Ureter (tissue), 1 donor: ENCODE measurements around the gene USP25. TPM values are rescaled to one million over a fixed set of nuclear protein-coding genes. Genes with fewer than 3 reads are reported as not detected.

ENCODE experiments used
- DNase-seq: peaks from one replicate; pipeline ENCODE4 v3.0.0-alpha.2; 2020; ENCODE audit warnings: low spot score
- total RNA-seq: library from RNA; stranded (reverse); gene quantifications from one replicate; pipeline ENCODE4 v1.2.4, GENCODE V29; 2023
- donor health status: DM: yes; HTN: yes; CAD: no.

USP25 gene
- total RNA-seq, 1 donor from 2014 or later, result 59.3 TPM

GRCh38 chr21:15761507-15762100, 31.8 kb downstream of the USP25 start:
- DNase-seq, result no peak

GRCh38 chr21:15763359-15763758, 33.6 kb downstream of the USP25 start:
- no peak for DNase-seq

- no peak for DNase-seq
Observed at GRCh38 chr21:15764878-15765277, 35.1 kb downstream of the USP25 start.

GRCh38 chr21:15766952-15767603, 37.3 kb downstream of the USP25 start:
- no peak for DNase-seq

GRCh38 chr21:15768045-15768601, 38.3 kb downstream of the USP25 start:
- no peak for DNase-seq

- no peak for DNase-seq
Observed at GRCh38 chr21:15768853-15769252, 39.1 kb downstream of the USP25 start.

- no peak for DNase-seq
Observed at GRCh38 chr21:15771311-15771710, 41.5 kb downstream of the USP25 start.

- DNase-seq, result no peak
Observed at GRCh38 chr21:15772654-15773053, 42.9 kb downstream of the USP25 start.

GRCh38 chr21:15774590-15774989, 44.8 kb downstream of the USP25 start:
- DNase-seq, result no peak

- DNase-seq, result no peak
Observed at GRCh38 chr21:15775291-15775690, 45.5 kb downstream of the USP25 start.

GRCh38 chr21:15775981-15776380, 46.2 kb downstream of the USP25 start:
- DNase-seq, result no peak

- no peak for DNase-seq
Observed at GRCh38 chr21:15776818-15777217, 47.0 kb downstream of the USP25 start.

- DNase-seq, result no peak
Observed at GRCh38 chr21:15781986-15782385, 52.2 kb downstream of the USP25 start.

- no peak for DNase-seq
Observed at GRCh38 chr21:15788847-15789523, 59.2 kb downstream of the USP25 start.

- no peak for DNase-seq
Observed at GRCh38 chr21:15793109-15793508, 63.3 kb downstream of the USP25 start.

GRCh38 chr21:15793550-15794235, 63.9 kb downstream of the USP25 start:
- no peak for DNase-seq

- DNase-seq, result no peak
Observed at GRCh38 chr21:15794277-15794912, 64.6 kb downstream of the USP25 start.

GRCh38 chr21:15795533-15795932, 65.8 kb downstream of the USP25 start:
- DNase-seq, result no peak

- DNase-seq, result no peak
Observed at GRCh38 chr21:15797577-15798363, 68.0 kb downstream of the USP25 start.

- DNase-seq, result no peak
Observed at GRCh38 chr21:15801352-15801863, 71.6 kb downstream of the USP25 start.
